ENCODE data around the gene PARD6A.
A peak's percentile ranks its signal among the peaks of the same experiment; 100 is the strongest.

The PARD6A gene

GRCh38 chr16:67661101-67661761 lies 471 bp downstream of the PARD6A start (continued):
- TF ChIP-seq SP7 (tag by site-specific recombination; IDR thresholded peaks at IDR 0.05) = no peak
- no peak for TF ChIP-seq MYNN (tag by site-specific recombination; IDR thresholded peaks at IDR 0.05; ENCODE audit: borderline replicate concordance)
- peak; percentile 67; the same call in 1 of the 2 replicates for TF ChIP-seq ZNF366 (tag by site-specific recombination; conservative IDR thresholded peaks at IDR 0.05)
- no peak for TF ChIP-seq HOXD13 (CRISPR knock-in tag; IDR thresholded peaks at IDR 0.05; ENCODE audit: borderline replicate concordance)
- TF ChIP-seq ZNF791 (tag by site-specific recombination; IDR thresholded peaks at IDR 0.05) = no peak
- no peak for TF ChIP-seq TSHZ1 (tag by site-specific recombination; IDR thresholded peaks at IDR 0.05; ENCODE audit: borderline replicate concordance)
- TF ChIP-seq ZBTB17 (tag by site-specific recombination; IDR thresholded peaks at IDR 0.05) = no peak
- no peak for TF ChIP-seq ZNF558 (tag by site-specific recombination; IDR thresholded peaks at IDR 0.05)
- no peak for TF ChIP-seq ZNF571 (tag by site-specific recombination; IDR thresholded peaks at IDR 0.05)
- TF ChIP-seq, protein P1, sequence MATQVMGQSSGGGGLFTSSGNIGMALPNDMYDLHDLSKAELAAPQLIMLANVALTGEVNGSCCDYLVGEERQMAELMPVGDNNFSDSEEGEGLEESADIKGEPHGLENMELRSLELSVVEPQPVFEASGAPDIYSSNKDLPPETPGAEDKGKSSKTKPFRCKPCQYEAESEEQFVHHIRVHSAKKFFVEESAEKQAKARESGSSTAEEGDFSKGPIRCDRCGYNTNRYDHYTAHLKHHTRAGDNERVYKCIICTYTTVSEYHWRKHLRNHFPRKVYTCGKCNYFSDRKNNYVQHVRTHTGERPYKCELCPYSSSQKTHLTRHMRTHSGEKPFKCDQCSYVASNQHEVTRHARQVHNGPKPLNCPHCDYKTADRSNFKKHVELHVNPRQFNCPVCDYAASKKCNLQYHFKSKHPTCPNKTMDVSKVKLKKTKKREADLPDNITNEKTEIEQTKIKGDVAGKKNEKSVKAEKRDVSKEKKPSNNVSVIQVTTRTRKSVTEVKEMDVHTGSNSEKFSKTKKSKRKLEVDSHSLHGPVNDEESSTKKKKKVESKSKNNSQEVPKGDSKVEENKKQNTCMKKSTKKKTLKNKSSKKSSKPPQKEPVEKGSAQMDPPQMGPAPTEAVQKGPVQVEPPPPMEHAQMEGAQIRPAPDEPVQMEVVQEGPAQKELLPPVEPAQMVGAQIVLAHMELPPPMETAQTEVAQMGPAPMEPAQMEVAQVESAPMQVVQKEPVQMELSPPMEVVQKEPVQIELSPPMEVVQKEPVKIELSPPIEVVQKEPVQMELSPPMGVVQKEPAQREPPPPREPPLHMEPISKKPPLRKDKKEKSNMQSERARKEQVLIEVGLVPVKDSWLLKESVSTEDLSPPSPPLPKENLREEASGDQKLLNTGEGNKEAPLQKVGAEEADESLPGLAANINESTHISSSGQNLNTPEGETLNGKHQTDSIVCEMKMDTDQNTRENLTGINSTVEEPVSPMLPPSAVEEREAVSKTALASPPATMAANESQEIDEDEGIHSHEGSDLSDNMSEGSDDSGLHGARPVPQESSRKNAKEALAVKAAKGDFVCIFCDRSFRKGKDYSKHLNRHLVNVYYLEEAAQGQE (tag by site-specific recombination; IDR thresholded peaks at IDR 0.05) = peak; percentile 97
- TF ChIP-seq ZNF654 (tag by site-specific recombination; IDR thresholded peaks at IDR 0.05; ENCODE audit: low read depth) = no peak
- TF ChIP-seq ZNF776 (tag by site-specific recombination; IDR thresholded peaks at IDR 0.05; ENCODE audit: borderline replicate concordance) = no peak
- TF ChIP-seq ZNF747 (tag by site-specific recombination; IDR thresholded peaks at IDR 0.05) = no peak

DNA sequence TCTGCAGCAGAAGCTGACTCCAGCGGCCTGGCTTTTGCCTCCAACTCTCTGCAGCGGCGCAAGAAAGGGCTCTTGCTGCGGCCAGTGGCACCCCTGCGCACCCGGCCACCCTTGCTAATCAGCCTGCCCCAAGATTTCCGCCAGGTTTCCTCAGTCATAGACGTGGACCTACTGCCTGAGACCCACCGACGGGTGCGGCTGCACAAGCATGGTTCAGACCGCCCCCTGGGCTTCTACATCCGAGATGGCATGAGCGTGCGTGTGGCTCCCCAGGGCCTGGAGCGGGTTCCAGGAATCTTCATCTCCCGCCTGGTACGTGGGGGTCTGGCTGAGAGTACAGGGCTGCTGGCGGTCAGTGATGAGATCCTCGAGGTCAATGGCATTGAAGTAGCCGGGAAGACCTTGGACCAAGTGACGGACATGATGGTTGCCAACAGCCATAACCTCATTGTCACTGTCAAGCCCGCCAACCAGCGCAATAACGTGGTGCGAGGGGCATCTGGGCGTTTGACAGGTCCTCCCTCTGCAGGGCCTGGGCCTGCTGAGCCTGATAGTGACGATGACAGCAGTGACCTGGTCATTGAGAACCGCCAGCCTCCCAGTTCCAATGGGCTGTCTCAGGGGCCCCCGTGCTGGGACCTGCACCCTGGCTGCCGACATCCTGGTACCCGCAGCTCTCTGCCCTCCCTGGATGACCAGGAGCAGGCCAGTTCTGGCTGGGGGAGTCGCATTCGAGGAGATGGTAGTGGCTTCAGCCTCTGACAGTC lies 1.3 kb downstream of the PARD6A start:
- no peak overlapping the region for H3K4me3 ChIP-seq (ENCODE audit: low read depth, low read length)
- TF ChIP-seq ZSCAN23 (tag by site-specific recombination; IDR thresholded peaks at IDR 0.05) (no peak), ZNF2 (tag by site-specific recombination; IDR thresholded peaks at IDR 0.05) (no peak)
- TF ChIP-seq, protein P2, sequence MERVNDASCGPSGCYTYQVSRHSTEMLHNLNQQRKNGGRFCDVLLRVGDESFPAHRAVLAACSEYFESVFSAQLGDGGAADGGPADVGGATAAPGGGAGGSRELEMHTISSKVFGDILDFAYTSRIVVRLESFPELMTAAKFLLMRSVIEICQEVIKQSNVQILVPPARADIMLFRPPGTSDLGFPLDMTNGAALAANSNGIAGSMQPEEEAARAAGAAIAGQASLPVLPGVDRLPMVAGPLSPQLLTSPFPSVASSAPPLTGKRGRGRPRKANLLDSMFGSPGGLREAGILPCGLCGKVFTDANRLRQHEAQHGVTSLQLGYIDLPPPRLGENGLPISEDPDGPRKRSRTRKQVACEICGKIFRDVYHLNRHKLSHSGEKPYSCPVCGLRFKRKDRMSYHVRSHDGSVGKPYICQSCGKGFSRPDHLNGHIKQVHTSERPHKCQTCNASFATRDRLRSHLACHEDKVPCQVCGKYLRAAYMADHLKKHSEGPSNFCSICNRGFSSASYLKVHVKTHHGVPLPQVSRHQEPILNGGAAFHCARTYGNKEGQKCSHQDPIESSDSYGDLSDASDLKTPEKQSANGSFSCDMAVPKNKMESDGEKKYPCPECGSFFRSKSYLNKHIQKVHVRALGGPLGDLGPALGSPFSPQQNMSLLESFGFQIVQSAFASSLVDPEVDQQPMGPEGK (tag by site-specific recombination; IDR thresholded peaks at IDR 0.05) = no peak
- CTCF ChIA-PET = interaction anchor here (0.5 to 1.4 kb wide), 6 partner anchors 17 to 203 kb away, joined by 3 to 6 read pairs (median 4); partner anchors contain the start of gene CARMIL2
- no peak overlapping the region for H3K27ac ChIP-seq (ENCODE audit: extremely low read depth, low read depth, low read length)
- peaks cover 0 to 59% of the 10 kb centered on the region in 2 experiments; a peak in 1 of 3 replicates for H3K36me3 ChIP-seq (ENCODE audit: control insufficient read depth in 2 of 2, insufficient read depth in 1 of 2, low read length in 2 of 2)
- no peaks in the 10 kb centered on the region for H3K9me3 ChIP-seq (ENCODE audit: control insufficient read depth, insufficient read depth, low read depth, low read length)
- POLR2A ChIA-PET = no interaction called here
- 0 out of 2 replicates have a peak, but pooled peaks cover 4% of the 10 kb centered on the region for H3K4me1 ChIP-seq (ENCODE audit: control insufficient read depth, insufficient read depth, low read length)
